Activated naive CD4-positive, alpha-beta T cell treated with anti-CD3 and anti-CD28 coated beads, Interleukin-2, amount 50 U/mL, for 16 hours (primary cell): ENCODE measurements around the gene CRYBB2.
"Not testable (repeated sequence)": the region's sequence is repeated elsewhere in the genome, so short reads cannot be mapped to it uniquely, and the experiment has no call there.

Experiments used
- DNase-seq: peaks from one replicate; pipeline ENCODE4 v3.0.0-alpha.2; 2020

Gene CRYBB2

GRCh38 chr22:25237503-25237902 is 18.1 kb downstream of the CRYBB2 start:
- no peak for DNase-seq

GRCh38 chr22:25238058-25238457 is 18.6 kb downstream of the CRYBB2 start:
- DNase-seq: not testable (repeated sequence)

GRCh38 chr22:25255169-25255568 is 35.7 kb downstream of the CRYBB2 start:
- not testable (repeated sequence) for DNase-seq

GRCh38 chr22:25267567-25267966 is 48.1 kb downstream of the CRYBB2 start:
- not testable (repeated sequence) for DNase-seq

GRCh38 chr22:25268902-25269301 is 49.5 kb downstream of the CRYBB2 start:
- not testable (repeated sequence) for DNase-seq

- not testable (repeated sequence) for DNase-seq
Measured at GRCh38 chr22:25270061-25270460, 50.6 kb downstream of the CRYBB2 start.

- not testable (repeated sequence) for DNase-seq
Measured at GRCh38 chr22:25273231-25273630, 53.8 kb downstream of the CRYBB2 start.

- DNase-seq: not testable (repeated sequence)
Measured at GRCh38 chr22:25273928-25274327, 54.5 kb downstream of the CRYBB2 start.

GRCh38 chr22:25280118-25280517 is 60.7 kb downstream of the CRYBB2 start:
- not testable (repeated sequence) for DNase-seq
